NCI-H2227 treated with DMSO at 0.1 percent for 48 hours (cell line): ENCODE data around the gene PSMD2.
A peak's percentile ranks its signal among the peaks of the same experiment; 100 is the strongest.

ENCODE experiments used
- DNase-seq: peaks from one replicate; lab custom pipeline; 2025; lab: John Stamatoyannopoulos, UW

The PSMD2 gene

GRCh38 chr3:184317201-184317600, 18.2 kb downstream of the PSMD2 start:
- DNase-seq = no peak

DNA sequence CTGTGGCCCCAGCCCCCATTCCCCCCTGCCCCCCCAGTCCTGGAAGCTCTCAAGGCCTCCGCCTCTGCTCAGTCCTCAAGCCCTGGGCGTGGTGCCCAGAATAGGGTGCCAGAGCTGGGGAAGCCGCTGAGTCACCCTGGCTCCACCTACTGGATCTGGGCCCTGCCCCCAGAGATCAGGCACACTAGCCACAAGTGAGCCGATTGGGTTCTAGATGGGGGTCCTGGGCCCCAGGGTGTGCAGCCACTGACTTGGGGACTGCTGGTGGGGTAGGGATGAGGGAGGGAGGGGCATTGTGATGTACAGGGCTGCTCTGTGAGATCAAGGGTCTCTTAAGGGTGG, 21.0 kb downstream of the PSMD2 start:
- DNase-seq = no peak

GRCh38 chr3:184321666-184322065, 22.6 kb downstream of the PSMD2 start:
- no peak for DNase-seq

DNA sequence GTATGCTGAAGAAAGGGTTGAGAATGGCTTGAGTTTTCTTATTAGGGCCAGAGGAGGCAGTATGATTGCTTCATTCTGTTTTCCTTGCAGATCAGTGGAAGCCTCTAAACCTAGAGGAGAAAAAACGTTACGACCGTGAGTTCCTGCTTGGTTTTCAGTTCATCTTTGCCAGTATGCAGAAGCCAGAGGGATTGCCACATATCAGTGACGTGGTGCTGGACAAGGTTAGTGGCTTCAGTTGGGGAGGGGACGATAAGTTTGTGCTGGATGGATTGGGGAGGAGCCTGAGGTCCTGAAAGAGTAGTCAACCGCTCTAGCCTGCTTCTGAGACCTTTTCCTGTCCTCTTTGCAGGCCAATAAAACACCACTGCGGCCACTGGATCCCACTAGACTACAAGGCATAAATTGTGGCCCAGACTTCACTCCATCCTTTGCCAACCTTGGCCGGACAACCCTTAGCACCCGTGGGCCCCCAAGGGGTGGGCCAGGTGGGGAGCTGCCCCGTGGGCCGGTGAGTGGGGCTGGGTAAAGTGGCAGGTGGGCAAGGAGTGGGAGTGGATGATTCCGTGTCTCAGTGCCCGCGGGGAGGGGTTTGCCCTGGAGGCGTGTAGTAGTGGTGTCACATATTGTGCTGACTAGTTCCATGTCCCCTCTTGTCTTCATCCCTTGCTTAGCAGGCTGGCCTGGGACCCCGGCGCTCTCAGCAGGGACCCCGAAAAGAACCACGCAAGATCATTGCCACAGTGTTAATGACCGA, 23.9 kb downstream of the PSMD2 start:
- no peak for DNase-seq

- no peak for DNase-seq
These were observed 24.7 kb downstream of the PSMD2 start for GRCh38 chr3:184323696-184324095.

DNA sequence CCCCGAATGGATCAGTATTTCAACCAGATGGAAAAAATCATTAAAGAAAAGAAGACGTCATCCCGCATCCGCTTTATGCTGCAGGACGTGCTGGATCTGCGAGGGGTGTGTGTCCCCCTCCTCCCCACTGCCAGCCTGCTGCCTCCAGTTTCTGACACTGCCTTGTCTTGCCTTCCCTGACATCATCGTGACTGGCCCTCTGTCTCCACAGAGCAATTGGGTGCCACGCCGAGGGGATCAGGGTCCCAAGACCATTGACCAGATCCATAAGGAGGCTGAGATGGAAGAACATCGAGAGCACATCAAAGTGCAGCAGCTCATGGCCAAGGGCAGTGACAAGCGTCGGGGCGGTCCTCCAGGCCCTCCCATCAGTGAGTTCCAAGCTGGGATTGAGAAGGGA, 26.2 kb downstream of the PSMD2 start:
- no peak for DNase-seq

DNA sequence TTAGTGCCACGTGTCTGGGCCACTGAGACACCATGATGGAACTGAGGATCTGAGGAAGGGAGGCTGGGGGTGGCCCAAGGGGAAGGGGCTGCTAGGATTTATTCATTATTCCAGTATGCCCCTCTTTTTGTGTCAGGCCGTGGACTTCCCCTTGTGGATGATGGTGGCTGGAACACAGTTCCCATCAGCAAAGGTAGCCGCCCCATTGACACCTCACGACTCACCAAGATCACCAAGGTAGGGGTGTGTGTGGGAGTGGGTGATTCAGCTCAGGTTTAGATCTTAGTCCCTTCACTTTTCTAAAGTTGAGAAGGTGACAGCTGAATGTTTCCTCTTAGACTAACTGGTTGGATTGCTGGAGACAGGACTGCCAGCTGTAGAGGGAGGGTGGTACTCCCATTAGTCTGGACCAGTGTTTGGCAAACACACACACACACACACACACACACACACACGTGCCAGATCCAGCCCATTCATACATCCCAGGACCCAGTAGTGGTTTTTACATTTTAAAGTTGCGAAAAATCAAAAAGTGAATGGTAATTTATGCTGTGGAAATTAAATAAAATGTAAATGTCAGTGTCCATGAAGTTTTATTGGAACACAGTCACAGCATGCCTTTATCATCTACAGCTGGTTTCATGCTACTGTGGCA, 26.8 kb downstream of the PSMD2 start:
- DNase-seq = no peak

GRCh38 chr3:184327171-184327570, 28.1 kb downstream of the PSMD2 start:
- no peak for DNase-seq

- no peak for DNase-seq
These were observed 29.5 kb downstream of the PSMD2 start for GRCh38 chr3:184328516-184328915.

DNA sequence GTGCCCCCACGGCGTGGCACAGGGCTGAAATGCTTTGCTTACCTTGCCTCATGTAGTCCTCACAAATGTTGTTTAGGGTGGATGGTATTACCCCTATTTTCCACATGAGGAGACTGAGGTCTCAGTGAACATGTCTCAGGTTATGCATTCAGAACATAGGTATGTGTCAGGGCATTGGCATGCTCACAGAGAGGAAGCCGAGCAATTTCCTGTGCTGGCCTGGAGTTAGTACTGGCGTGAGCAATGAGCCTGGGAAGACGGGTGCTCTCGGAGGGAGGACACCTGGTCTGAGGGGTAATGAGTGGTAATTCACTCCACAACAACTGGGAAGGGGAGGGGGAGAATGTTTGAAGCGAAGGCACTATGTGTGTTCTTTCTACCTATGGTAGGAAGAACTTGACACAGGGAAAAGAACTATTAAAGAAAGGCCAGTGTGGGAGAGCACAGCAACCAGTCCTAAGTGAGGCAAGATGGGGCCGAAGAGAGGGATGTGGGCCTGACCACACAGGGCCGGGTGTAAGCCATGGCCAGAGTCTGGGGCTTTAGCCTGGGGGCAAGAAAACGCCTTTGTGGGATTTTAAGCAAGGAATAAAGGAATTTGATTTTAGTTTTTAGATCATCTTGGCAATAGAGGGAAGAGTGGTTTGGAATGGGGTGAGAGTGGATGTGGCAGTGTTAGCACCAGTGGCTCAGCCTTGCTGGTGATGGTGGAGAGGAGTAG, 33.5 kb downstream of the PSMD2 start:
- no peak for DNase-seq

DNA sequence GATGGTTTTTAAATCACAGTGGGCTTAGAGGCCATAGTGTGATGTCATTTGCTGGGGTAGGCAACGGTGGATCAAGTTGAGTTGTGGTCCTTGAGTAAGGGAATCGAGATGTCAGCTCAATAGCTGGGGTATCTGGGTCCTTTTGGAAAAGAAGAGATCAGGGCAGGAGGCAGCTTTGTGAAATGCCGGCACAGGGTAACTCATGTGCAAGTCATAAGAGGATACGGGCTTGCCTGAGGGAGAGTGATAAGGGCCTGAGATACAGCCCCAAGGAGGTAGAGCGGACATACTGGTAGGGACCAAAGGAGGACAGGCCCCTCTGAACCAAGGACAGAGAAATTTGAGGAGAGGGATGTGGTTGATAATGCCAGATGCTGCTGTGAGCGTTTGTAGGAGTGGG, 34.1 kb downstream of the PSMD2 start:
- DNase-seq = no peak

GRCh38 chr3:184333700-184334099, 34.7 kb downstream of the PSMD2 start:
- DNase-seq = no peak

DNA sequence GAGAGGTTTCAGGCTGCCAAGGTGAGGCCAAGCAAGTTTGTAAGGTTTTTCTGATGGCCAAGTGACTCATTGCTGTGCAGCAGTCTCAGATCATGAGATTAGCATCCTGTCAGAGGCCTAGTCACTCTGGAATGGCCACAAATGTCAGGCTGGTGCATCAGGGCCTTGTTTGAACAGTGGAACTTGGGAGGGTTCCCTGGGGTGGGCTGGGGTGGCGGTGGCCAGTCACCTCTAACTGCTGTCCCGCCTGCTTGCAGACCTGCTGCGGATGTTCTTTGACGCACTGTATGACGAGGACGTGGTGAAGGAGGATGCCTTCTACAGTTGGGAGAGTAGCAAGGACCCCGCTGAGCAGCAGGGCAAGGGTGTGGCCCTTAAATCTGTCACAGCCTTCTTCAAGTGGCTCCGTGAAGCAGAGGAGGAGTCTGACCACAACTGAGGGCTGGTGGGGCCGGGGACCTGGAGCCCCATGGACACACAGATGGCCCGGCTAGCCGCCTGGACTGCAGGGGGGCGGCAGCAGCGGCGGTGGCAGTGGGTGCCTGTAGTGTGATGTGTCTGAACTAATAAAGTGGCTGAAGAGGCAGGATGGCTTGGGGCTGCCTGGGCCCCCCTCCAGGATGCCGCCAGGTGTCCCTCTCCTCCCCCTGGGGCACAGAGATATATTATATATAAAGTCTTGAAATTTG, 35.6 kb downstream of the PSMD2 start:
- no peak for DNase-seq

- DNase-seq = no peak
These were observed 36.2 kb downstream of the PSMD2 start for GRCh38 chr3:184335291-184335660.

- peak; percentile 89 for DNase-seq
These were observed 36.9 kb downstream of the PSMD2 start for GRCh38 chr3:184335661-184336546.

DNA sequence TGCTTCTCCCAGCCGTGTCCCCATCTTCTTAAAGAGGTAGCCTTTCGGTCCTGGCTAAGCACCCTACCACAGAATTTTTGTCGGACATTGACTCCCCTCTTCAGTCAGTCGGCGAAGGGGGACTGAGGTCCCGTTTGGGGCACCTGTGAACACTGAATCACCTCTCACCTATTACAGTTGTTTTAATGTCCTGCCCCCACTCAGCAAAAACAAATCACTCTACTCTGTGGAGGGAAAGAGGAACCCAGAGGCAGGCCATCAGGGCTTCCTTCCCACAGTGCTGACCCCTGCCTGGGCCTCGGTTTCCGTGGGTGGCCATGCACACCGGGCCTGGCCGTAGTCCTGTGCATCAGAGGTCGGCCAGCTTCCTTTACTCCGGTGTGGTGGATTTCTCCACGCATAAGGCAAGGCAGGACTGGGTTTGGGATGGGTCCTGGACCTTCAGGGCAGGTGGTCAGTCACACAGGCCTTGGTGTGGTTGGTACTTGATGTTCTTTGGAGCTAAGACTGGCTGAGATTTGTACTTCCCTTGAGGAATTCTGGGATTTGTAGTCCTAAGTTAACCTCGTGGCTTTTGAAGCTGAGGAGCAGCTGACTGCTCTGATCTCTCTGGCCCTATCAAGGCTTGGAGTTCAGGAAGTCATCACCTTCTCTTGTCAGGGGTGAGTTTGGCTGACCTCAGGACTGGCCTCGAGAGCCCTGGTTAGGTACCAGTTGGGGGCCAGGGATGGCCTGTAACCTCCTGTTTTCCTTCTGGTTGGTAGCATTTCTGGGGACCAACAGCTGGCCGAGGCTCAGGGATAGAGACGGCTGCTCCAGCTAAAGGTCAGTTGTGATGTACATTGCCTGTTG, 37.7 kb downstream of the PSMD2 start:
- DNase-seq = peak; percentile 24

DNA sequence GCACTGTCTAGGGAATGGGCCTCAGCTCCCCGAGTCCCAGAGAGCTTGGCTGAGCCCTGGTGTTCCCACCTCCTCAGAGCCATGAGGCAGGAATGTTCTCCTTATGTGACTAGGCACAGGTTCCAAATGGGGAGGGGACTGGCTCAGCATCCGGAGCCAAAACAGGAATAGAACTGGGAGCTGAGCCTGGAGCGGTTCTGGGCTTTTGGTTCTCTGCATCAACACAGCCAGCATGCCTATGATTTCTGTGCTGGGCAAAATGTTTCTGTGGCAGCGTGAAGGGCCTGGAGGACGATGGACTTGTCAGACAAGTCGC, 38.3 kb downstream of the PSMD2 start, which contains the start of gene FAM131A:
Gene FAM131A, plus strand, starts transcription at position 202 of the 316 bp plus-strand sequence. Its CDS starts 31 bp downstream, at position 233.
- no peak for DNase-seq

DNA sequence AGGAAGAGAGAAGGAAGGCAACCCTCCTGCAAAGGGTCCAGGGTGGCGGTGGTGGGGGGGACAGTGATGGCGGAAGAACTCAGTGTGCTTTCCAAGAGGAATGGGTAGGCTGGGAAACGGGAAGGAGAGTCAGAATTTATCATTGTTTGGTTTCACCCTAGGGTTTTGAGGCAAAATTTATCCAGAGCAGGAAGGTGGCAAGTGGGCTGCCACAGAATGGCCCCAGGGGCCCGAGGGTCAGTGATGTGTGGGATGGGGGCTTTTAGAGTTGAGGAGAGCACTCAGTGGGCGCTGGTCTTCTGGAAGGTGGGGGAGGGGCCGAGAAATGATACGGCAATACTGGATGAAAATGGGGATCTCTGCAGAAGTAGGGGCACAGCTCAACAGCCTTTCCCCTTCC, 38.9 kb downstream of the PSMD2 start:
- no peak for DNase-seq

DNA sequence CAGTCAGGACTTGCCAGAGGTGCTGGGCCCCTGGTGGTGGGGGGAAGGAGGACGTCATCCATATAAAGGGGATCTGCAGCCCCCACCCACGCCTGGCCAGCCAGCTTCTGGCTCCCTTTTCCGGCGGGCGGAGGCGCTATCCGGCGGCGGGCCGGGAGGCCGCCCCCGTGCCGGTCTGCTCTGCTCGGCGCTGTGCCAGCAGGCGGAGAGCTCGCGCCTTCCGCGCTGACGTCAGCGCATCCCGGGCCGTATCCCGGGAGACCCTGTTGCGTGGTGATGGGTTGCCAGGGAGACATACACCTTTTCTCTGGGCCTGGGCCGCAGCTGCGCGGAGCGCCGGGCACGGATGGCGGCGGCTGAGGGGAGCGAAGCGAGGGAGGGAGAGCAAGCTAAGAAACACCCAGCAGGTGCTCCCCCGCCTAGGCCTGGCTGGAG, 39.5 kb downstream of the PSMD2 start:
- DNase-seq = peak; percentile 90

GRCh38 chr3:184339001-184339400, 40.0 kb downstream of the PSMD2 start:
- DNase-seq = peak; percentile 34
